ENCODE results near the gene TBC1D4.

The TBC1D4 gene

GRCh38 chr13:75331792-75332349, 150.1 kb downstream of the TBC1D4 start:
- no peak for TF ChIP-seq CTCF (IDR thresholded peaks at IDR 0.05; ENCODE audit: low read depth, low read length)
- no peak for DNase-seq (ENCODE audit: extremely low read depth, low read depth)

GRCh38 chr13:75330770-75331169, 151.2 kb downstream of the TBC1D4 start:
- TF ChIP-seq CTCF (IDR thresholded peaks at IDR 0.05; ENCODE audit: low read depth, low read length) = no peak
- no peak for DNase-seq (ENCODE audit: extremely low read depth, low read depth)

- DNase-seq (ENCODE audit: extremely low read depth, low read depth) = no peak
- no peak for TF ChIP-seq CTCF (IDR thresholded peaks at IDR 0.05; ENCODE audit: low read depth, low read length)
Observed at GRCh38 chr13:75329723-75330122, 152.2 kb downstream of the TBC1D4 start.

GRCh38 chr13:75329097-75329496, 152.9 kb downstream of the TBC1D4 start:
- DNase-seq (ENCODE audit: extremely low read depth, low read depth) = no peak
- no peak for TF ChIP-seq CTCF (IDR thresholded peaks at IDR 0.05; ENCODE audit: low read depth, low read length)

- no peak for TF ChIP-seq CTCF (IDR thresholded peaks at IDR 0.05; ENCODE audit: low read depth, low read length)
- DNase-seq (ENCODE audit: extremely low read depth, low read depth) = no peak
Observed at GRCh38 chr13:75327135-75327510, 154.8 kb downstream of the TBC1D4 start.

- TF ChIP-seq CTCF (IDR thresholded peaks at IDR 0.05; ENCODE audit: low read depth, low read length) = no peak
- no peak for DNase-seq (ENCODE audit: extremely low read depth, low read depth)
Observed at GRCh38 chr13:75326173-75327134, 155.5 kb downstream of the TBC1D4 start.

GRCh38 chr13:75325711-75326110, 156.3 kb downstream of the TBC1D4 start:
- no peak for DNase-seq (ENCODE audit: extremely low read depth, low read depth)
- no peak for TF ChIP-seq CTCF (IDR thresholded peaks at IDR 0.05; ENCODE audit: low read depth, low read length)

Measured in AG09319 (cell line).